IPS-11a (cell line): ENCODE results near the gene ABI2.
"Not testable (repeated sequence)": the region's sequence is repeated elsewhere in the genome, so short reads cannot be mapped to it uniquely, and the experiment has no call there.

ENCODE experiments used
- H3K4me3 ChIP-seq: one replicate; pipeline ENCODE4 v1.5.1; 2013; ENCODE audit warnings: low read depth, low read length, control low read depth

ABI2 gene

DNA sequence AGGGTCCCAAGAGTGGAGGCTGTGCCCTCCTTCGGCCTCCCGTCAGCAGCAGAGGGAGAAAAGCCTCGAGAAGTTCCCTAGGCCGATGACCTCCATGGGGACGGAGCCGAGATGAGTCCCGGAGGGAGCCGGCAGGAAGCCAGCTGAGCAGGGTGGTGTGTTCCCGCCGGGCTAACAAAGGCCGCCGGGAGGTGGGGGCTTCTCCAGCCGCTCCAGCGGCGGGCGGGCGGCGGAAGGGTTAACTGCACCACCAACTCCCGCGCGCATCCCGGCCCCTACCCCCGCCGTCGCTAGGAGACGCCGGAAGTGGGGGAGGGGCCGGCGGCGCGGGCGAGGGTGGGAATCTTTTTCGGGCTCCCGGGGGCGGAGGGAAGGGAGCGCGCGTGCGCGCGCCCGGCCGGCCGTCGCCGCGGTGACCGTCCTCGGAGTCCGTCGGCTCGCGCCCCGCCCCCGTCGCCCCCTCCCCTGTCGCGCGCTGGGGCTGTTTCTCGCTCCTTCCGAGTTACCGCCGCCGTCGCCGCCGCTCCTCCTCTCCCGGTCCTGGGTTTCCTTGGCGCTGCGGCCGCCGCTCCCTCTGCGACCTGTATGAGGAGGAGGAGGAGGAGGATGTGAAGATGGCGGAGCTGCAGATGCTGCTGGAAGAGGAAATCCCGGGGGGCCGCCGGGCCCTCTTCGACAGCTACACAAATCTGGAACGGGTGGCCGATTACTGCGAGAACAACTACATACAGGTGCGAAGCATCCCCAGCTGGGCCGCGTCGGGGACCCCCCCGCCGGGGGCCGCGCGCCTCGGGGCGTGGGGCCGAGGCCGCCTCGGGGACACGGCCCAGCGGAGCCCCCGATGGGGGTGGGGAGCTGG is at the start of gene ABI2:
TSS of gene ABI2 (plus strand) at position 494 of the 859 bp plus-strand sequence. CDS start at position 615, 121 bp downstream.
- peak within 1 kb of the TSS; percentile 88 for H3K4me3 ChIP-seq

DNA sequence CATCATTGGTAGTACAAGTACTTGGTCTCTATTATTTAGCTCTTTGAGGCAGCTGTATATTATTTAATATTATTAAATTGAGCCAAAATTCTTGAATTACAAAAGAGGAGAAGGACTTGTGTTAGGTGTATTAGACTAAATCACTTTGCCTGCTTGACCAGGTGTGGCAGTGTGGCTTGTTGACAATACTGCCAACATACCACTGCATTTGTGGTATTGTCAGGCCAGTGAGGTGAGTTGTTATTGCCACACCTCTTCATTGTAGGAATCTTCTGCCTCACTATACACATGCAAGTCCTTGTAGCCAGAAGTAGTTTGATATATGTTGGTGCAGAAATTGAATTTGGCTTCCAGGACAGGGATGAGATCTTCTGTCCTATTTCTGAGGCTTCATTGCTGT is 48.9 kb upstream of the ABI2 start:
- H3K4me3 ChIP-seq = no peak overlapping the region

DNA sequence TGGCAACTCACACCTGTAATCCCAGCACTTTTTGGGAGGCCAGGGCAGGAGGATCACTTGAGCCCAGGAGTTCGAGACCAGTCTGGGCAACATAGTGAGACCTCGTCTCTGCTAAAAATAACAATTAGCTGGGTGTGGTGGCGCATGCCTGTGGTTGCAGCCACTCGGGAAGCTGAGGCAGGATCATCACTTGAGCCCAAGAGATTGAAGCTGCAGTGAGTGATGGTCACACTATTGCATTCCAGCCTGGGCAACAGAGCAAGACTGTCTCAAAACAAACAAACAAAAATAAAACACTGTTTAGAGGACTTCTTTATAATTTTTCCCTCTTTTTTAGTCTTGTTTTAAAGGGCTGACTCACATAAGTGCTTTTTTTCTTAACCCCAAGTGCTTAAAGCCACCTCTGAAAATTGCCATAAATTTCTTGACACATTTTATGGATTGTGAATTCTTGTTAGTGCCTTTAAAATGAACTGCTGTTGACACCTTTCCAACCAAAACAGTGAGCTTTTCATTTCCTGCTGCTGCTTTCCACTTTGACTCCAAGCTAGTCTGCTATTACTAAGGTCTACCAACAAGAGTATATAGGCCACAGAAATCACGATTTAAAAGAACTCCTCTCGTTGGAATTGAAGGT is 47.6 kb upstream of the ABI2 start:
- no peak overlapping the region for H3K4me3 ChIP-seq

DNA sequence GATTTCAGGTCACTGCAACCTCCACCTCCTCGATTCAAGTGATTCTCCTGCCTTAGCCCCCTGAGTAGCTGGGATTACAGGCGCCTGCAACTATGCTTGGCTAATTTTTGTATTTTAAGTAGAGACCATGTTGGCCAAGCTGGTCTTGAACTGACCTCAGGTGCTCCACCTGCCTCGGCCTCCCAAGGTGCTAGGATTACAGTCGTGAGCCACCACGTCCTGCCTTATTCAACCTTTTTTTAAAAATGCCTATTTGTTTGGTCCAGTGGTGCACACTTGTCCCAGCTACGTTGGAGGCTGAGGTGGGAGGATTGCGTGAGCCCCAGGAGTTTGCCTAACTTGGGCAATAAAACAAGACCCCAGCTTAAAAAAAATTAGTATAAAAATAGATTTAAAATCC is 46.1 kb upstream of the ABI2 start:
- H3K4me3 ChIP-seq = no peak overlapping the region

DNA sequence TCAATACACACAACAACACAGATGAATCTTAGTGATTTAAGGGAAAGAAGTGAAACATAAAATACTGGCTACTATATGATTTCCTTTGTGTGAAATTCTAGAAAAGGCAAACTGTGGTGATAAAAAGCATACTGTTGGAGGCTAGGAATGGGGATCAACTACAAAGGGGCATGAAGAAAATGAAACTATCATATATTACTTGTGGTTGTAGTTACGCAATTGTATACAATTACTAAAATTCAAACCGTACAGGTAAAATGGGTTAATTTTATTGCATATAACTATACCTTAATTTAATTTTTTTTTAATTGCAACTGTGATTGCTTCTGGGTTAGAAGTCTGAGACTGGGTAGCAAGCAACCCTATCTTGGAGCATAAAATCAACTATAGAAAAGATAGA is 41.7 kb upstream of the ABI2 start:
- H3K4me3 ChIP-seq = no peak overlapping the region

DNA sequence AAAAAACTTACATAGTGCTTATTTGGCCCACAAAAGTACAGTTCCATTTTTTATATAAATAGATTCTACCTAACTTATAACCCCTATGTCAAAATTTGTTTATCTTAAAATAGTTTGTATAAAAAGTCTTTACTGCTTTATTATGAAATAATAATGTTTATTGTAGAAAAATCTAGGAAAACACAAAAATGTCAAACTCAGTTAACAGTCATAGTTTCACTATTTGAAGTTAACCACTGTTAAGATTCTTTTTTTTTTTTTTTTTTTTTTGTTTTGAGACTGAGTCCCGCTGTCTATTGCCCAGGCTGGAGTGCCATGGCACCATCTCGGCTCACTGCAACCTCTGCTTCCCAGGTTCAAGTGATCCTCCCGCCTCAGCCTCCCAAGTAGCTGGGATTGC is 26.5 kb upstream of the ABI2 start:
- H3K4me3 ChIP-seq = no peak overlapping the region

DNA sequence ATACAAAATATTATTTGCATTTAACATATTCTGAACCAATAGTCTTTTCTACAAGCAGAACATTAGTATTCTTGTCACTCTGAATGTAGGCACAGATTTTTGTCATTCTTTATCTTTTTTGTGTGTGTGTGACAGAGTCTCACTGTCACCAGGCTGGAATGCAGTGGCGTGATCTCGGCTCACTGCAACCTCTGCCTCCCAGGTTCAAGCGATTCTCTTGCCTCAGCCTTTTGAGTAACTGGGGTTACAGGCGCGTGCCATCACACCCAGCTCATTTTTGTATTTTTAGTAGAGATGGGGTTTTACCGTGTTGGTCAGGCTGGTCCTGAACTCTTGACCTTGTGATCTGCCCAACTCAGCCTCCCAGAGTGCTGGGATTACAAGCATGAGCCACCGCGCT is 25.6 kb upstream of the ABI2 start:
- not testable (repeated sequence) for H3K4me3 ChIP-seq

DNA sequence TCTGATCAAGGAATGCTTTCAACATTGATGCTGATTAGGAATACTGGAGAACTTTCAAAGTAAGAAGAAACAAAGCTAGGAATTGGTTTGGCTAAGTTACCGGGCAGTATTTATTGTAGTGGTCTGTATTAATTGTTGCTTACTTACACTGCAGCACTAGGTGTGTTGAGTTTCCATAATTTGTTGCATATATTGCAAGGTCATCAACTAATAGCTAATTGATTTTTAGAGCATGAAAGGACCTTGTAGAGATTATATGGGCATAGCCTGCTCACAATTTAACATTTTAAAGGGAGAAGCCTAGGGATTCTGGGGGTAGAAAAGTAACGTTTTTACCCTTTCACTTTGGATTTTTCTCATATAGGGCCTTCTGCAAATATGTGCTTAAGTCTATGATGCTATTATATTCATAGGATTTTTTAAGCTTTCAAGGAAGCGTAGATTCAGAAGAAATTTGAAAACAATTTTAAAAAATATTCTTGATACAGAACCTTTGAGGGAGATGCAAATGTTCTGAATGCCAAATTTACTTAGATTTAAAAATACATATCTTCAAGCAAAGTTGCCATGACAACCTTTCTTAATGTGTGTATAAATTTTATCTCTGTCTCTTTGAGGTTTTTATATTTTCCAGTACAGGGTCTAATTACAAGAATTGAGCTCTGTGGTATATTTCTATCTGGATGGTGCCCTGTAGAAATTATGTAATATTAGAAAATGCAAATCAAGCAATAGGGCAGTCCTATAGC is 17.3 kb upstream of the ABI2 start:
- no peak overlapping the region for H3K4me3 ChIP-seq

DNA sequence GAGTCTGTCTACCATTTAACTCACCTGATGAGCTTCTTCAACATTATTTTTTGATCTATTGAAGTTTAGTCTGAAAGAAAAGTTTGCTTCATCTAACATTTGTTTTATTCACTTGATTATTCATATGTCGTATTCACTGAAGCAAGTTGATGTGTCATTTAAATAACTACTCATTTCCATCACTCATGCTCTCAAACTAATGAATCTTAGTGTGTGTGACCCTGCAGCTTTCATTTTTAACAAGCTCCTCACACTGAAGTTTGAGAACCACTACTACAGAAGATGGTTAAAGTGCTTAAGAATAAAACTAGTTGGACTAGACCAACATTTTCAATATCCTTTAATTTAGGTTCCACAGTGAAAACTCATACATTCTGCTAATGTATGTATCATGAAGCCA is 1.8 kb upstream of the ABI2 start:
- no peak overlapping the region for H3K4me3 ChIP-seq

DNA sequence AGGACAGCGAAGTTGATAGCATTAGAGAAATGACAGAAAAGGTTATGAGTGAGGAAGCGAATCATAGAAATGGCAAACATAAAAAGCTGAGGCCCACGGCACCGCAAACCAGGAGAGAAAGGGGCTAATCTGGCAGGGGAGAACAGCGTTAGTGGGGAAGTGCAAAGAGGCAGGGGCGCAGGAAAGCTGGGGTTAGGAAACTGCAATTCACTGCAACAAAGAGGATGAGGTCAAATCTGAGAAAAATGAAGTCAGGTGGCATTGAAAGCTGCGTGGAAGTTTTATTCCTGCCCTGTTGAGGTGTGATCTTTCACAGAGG is 653 bp upstream of the ABI2 start:
- H3K4me3 ChIP-seq = peak overlapping the region; percentile 76

DNA sequence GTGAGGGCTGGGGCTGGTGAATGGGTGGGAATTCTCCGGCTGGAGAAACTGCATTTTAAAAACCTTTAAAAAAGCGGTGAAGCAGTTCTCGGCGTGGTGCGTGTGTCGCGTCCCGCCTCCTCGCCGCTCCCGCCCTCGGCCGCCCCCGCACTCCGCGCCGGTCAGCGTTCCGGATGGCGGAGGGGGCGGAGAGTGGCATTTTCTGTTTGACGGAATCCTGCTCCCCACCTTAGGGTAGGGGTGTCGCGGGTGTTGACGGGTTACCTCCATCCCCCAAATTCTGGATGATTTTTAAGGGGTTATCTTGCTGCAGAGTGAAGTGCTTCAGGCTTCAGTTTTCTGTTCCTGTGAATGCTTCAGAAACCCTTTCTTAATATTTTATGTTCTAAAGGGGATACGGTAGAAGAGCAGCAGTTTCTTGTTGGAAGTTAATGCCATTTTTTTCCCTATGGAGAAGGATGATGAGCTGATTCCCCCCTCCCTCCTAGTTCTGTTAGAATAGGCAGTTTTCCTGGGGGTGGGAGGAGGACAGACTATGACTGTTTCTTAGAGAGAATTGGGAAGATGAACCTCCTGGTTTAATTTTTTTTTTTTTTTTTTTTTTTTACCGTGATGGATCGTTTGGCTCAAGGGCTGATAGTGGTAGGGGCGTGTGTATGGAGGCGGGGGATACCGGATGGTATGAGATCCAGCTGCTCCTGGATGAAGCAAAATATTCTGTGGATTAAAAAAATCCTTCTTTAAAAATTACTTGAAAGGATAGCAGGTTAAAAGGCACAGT is 756 bp downstream of the ABI2 start:
- peak overlapping the region; percentile 88 for H3K4me3 ChIP-seq

DNA sequence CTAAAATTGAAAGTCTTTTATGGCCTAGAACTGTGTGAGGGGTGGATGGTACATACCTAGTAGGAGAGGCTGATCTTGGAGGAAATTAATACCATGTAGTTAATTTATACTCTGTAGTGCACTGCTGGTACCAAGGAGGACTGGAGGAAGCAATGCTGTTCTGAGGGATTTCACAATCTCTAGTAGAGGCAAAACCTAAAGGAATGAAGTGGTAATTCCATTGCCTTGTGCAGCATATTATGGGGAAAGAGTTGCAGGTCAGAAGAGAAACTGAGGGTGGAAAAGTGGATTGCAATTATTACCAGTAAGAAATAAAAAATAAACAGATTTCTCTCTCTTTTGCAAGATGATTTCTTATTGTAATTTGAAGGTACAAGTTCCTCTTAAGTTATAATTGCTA is 2.2 kb downstream of the ABI2 start:
- H3K4me3 ChIP-seq = no peak overlapping the region

DNA sequence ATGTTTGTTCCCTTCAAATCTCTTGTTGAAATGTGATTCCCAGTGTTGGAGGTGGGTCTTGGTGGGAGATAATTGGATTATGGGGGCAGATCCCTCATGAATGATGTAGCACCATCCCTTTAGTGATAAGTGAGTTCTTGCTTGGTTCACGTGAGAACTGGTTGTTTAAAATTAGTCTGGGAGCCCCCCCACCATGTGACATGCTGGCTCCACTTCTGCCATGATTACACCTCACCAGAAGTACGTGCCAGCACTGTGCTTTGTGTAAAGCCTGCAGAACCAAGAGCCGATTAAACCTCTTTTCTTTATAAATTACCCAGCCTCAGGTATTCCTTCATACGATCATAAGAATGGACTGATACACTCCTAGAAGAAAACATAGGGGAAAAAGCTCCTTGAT is 10.1 kb downstream of the ABI2 start:
- H3K4me3 ChIP-seq = no peak overlapping the region

DNA sequence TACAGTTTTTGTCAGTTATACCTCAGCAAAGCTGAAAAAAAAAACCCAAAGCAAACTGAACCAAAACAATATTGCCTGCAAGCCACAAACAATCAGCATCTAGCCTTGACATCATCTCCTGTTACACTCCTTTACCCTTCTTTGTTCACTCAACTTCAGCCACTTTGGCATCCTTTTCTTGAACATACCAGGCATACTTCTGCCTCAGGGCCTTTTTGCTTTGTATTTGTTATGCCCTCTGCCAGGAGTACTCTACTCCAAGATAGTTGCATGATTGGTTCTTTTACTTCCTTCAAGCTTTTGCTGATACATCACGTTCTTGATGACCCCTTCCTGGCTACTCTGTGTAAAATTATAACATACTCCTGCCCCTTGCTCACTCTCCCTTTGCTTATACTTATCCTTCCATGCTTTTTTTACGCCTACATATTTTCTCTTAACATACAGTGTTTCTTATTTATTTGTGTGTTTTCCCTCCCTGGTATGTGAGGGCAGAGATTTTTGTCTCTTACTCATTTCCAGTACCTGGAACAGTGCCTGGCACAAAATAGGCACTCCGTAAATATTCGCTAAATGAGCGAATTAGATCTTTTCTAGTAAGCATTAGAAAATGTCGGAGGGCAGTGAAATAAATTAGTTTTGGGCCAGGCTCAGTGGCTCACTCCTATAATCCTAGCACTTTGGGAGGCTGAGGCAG is 12.7 kb downstream of the ABI2 start:
- H3K4me3 ChIP-seq = no peak overlapping the region

DNA sequence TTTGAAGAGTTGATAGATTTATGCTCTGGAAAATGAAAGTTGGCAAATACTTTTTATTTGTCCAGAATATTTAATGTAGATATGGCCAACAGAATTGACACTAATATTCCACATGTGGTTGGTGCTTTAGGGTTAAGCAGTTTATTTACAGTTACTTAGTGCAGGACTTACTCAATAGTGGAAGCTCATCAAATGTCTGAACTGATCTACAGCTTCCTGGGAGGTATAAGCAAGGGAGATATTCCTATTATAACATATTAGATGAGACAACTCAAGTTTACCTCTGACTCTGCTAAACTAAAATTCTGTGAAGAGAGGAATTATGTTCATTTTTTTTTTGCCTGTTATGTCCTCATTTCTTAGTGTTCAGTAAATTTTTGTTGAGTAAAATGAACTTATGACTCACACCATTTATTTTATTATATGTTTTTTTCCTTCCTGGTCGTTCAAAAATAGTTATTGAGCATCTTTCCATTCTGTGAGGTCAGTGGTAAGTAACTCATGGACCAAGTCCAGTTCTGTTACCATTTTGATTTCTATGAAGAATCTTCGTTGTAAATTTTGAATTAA is 13.6 kb downstream of the ABI2 start:
- no peak overlapping the region for H3K4me3 ChIP-seq

DNA sequence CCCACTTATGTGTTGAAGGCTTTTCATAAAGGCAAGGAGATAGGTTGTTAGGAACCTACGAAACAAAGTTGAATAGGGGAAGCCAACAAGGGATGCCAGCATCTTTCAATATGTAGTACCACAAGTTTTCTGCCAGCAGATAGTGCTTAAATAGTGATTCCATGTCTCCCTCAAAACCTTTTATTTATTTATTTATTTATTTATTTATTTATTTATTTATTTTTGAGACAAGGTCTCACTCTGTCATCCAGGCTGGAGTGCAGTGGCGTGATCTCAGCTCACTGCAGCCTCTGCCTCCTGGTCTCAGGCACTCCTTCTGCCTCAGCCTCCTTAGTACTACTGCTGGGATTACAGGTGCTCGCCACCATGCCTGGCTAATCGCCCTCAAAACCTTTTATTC is 14.2 kb downstream of the ABI2 start:
- H3K4me3 ChIP-seq = not testable (repeated sequence)

DNA sequence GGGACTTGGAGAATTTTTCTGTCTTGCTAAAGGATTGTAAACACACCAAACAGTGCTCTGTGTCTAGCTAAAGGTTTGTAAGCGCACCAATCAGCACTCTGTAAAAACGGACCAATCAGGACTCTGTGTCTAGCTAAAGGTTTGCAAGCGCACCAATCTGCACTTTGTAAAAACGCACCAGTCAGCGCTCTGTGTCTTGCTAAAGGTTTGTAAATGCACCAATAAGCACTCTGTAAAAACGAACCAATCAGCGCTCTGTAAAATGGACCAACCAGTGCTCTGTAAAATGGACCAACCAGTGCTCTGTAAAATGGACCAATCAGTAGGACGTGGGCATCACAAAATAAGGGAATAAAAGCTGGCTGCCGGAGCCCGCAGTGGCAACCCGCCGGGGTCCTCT is 16.5 kb downstream of the ABI2 start:
- H3K4me3 ChIP-seq = no peak overlapping the region

DNA sequence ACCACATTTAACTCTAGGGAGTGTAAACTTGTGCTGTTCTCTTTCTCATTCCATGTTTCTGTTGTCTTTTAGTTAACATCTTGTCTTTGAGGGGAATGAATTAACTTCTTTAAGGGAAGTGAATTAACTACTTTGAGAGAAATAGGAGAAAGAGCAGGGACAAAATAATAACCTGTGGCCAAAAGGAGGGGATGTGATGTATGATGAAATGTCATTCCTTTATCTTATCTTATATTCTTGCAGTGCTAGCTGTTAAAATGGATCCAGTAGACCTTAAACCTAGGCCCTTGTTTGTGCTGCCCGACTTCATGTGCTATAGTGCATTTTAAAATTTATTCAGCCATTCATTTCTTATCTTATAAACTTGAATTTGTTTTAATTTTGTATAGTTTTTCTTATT is 18.4 kb downstream of the ABI2 start:
- no peak overlapping the region for H3K4me3 ChIP-seq

DNA sequence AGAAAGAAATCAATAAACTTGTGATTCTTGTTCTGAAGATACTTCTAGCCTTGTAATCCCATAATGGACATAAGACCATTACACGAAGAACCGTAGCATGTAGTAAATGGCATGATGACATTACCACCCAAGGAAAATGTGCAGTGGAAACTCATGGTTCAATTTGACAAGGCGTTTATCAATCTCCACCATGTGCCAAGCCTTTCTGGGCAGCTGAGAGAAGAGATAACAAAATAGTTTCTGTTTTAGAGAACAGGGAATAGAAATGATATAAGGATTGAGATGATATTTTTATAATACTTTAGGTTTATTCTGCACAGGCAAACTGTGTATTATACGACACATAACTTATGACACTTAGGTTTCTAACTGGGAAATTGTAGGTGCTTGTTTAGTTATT is 19.2 kb downstream of the ABI2 start:
- no peak overlapping the region for H3K4me3 ChIP-seq

DNA sequence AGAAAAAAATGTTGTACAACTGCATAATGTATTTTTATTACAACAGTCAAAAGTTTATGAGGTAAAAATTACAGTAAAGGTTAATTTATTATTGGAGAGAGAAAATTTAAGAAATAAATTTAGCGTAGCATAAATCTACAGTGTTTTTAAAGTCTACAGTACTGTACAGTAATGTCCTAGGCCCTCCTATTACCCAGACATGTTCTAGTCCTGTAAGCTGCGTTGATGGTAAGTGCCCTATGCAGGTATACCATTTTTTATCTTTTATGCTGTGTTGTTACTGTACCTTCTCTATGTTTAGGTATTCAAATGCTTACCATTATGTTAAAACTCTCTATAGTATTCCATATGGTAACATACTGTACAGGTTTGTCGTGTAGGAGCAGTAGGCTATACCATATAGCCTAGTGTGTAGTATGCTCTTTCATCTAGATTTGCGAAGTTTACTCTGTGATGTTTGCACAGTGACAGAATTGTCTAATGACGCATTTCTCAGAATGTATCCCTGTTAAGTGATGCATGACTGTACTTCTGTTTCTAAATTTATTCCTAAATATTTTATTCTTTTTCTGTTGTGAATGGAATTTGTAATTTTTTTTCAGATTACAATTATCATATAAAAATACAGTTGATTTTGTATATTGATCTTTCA is 24.5 kb downstream of the ABI2 start:
- H3K4me3 ChIP-seq = no peak overlapping the region
